EL (cell line): ENCODE measurements around the gene ZMIZ1.

Experiments
- DNase-seq: peaks from one replicate; pipeline ENCODE4 v3.0.0-alpha.2; 2016

ZMIZ1 gene

GRCh38 chr10:79314761-79315601, 246.2 kb downstream of the ZMIZ1 start:
- DNase-seq, result no peak

- no peak for DNase-seq
Observed at GRCh38 chr10:79315602-79315920, 246.8 kb downstream of the ZMIZ1 start.

- DNase-seq, result peak; percentile 30
Observed at GRCh38 chr10:79316671-79317431, 248.1 kb downstream of the ZMIZ1 start.

DNA sequence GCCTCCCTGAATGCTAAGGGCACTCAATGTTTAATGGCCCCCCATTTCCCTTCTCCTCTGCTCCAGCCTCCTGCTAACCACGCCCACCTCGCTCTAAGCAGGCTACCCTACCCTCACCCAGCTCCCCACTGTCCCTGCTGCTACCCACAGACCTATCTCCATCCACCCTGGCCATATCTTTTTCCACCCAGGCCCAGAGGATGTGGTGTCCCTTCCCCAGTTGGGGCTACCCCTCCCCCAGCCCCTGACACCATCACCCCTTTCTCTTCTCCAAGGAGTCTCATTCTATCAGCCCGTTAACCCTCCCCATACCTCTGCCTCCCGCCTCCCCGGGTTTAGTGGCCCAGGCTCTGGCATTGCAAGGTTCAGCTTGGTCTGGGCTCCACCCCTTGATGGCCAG, 249.6 kb downstream of the ZMIZ1 start:
- no peak for DNase-seq

DNA sequence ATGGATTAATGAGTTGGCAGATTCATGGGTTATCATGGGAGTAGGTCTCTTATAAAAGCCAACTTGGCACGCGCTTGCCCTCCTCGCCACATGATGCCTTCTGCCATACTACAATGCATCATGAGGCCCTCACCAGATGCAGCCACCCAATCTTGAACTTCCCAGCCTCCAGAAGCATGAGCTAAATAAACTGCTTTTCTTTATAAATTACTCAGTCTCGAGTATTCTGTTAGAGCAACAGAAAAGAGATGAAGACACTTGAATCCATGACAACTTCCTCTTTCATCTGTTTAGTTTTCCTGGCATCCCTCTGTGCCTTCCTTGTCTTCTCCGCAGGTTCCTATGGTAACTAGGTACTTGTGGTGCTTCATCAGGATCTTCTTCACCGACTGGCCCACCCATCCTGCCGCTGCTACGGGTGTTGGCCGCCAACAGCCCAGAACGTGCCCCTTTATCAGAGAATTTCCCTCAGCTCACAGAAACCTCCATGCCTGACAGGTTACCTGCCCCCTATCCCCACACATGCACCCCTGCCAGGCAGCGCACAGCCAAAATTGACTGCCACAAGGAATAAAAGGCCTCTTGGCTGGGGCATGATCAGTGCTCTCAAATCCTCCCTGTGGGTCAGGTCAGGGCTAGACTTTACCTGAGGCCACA, 250.5 kb downstream of the ZMIZ1 start:
- no peak for DNase-seq

- no peak for DNase-seq
Observed at GRCh38 chr10:79320316-79320715, 251.6 kb downstream of the ZMIZ1 start.

DNA sequence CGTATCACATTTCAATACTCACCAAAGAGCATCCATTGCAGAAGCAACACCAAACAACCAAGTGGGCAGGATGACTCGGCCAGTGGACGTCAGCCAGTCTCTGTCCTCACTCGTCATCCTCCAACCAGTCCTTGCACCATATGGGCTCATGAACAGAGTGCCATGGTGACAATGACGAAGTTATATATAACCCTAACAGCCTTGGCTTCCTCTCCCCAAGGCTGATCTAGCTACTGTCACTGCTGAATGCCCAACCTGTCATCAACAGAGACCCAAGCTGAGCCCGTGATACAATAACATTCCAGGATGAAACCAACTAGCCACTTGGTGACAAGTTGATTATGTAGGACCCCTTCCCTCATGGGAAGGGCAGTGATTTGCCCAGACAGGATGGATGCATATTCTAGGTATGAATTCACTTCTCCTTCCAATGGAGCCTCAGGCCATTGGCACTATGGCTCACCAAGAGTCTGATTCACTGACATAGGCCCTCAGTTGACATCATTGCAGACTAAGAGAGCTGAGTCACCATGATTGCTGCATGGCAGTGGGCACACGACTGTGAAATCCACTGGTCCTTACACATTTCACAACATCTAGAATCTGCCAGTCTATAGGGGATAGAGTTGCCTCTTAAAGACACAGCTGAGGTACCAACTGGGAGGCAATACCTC, 252.2 kb downstream of the ZMIZ1 start:
- DNase-seq, result peak; percentile 98

DNA sequence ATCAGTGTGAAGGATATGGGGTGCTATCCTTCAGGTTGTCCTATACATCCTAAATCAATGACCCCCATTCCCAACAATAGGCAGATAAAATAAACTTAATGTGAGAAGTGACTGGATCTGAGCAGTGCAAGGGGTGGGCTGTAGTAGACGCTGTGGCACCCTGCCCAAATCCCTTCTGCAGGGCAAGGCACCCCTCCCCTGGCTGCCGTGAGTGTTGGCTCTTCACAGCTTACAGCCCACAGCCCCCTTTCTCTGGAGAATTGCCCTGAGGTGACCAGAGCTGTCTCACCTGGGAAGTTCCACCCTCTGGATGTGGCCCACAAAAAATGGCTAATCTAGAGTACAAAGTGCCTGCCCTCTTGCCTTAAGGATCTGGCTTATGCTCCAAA, 252.7 kb downstream of the ZMIZ1 start:
- no peak for DNase-seq

- no peak for DNase-seq
Observed at GRCh38 chr10:79321951-79322350, 253.2 kb downstream of the ZMIZ1 start.

DNA sequence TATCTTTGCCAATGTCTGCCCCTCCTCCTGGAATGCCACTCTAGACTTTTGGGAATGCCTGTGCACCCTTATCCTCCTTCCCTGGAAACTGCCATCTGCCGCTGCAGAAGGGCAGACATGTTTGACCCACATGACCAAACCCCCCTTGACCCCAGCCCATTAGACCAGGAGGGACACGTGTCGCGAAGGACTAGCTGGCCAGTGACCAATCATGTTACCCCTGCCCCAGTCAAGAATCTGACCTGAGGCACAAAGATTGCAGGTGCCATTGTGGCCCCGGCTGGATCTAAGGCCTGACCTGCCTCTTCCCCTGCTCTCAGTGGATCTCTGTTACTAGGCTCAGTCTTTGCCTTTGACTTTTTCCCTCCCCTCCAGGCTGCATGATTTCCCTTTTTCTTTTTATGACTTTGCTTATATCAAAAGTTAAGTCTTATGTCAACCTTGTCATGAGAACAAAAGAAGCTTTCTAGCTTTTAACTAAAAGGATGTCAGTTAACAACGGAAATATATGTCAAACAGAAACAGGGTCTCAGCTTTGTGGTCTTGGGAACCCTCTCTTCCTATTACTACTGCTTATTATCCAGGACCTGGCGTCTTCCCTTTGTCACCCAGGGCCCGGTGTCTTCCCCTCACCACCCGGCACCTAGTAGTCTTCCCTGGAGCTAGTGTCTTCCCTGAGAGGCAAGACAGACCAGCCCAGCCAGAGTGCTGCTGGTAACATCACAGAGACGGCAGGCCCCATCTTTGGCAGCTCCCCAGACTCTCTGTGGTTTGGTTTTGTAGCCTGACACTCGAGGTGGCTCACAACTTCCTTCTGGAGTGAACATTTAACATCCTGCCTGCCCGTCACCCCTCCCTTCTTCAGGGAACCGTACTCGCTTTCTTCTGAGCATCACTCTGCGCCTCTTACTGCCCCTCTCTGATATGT, 254.1 kb downstream of the ZMIZ1 start:
- DNase-seq, result peak; percentile 86

GRCh38 chr10:79323602-79324001, 254.8 kb downstream of the ZMIZ1 start:
- no peak for DNase-seq

DNA sequence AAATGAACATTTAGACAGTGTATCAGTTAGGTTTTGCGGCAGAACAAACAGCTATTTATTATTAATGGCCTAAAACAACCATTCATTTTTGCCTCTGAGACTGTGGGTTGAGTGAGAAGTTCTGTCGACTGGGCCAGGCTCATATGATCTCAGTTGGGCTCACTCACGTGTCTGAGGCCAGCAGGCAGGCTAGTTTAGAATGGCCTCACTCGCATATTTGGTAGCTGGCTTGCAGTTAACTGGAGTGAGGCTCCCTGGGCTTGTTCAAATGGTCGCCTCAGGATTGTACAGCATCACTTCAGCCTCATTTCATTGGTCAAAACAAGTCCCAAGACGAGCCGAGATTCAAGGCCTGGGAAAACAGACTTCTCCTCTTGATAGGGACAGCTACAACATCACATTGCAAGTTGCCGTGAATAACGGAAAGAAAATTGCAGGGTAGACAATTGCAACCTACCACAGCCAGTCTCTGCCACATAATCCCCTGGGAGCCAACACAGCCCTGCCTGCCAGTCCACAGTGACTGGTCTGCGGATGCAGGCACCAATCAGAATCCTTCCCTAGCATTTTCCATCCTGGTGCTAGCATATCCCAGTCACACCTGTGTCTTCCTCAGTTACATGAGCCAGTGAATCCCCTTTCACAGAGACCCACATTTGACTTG, 255.4 kb downstream of the ZMIZ1 start:
- no peak for DNase-seq

DNA sequence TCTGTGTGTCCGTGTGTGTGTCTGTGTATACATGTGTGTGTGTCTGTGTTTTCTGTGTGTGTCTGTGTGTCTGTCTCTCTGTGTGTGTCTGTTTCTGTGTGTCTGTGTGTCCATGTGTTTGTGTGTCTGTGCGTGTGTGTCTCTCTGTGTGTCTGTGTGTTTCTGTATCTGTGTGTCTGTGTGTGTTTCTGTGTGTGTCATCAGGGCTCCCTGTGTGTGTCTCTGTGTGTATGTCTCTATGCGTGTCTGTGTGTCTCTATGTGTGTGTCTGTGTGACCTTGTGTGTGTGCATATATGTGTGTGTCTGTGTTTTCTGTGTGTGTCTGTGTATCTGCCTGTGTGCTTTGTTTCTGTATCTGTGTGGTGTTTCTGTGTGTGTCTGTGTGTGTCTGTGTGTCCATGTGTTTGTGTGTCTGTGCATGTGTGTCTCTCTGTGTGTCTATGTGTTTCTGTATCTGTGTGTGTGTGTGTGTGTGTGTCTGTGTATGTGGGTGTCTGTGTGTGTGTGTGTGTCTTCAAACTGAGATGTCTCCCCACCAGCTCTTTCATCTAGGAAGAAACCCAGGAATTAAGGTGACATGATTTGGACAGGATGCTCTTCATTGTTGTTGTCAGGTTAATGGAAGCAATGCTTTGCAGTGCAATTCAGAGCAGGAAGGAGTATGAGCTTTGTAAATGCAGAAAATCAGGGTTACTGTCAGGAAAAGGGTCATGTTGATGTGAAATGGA, 257.8 kb downstream of the ZMIZ1 start:
- no peak for DNase-seq

DNA sequence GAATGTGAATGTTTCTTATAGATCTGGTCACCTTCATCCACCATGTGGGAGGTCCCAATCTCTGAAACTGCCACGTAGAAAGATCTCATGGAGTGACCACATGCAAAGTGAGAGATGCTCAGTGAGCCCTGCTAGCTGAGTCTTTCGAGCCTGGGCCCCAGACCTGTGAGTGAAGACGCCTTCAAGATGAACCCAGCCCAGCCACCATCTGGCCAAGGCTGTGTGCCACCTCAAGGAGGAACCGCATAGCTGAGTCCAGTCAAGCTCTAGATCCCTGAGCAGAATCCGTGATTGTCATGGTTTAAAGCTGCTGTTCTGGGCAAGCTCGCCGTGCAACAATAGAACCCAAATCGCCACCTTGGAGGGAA, 258.3 kb downstream of the ZMIZ1 start:
- DNase-seq, result no peak

DNA sequence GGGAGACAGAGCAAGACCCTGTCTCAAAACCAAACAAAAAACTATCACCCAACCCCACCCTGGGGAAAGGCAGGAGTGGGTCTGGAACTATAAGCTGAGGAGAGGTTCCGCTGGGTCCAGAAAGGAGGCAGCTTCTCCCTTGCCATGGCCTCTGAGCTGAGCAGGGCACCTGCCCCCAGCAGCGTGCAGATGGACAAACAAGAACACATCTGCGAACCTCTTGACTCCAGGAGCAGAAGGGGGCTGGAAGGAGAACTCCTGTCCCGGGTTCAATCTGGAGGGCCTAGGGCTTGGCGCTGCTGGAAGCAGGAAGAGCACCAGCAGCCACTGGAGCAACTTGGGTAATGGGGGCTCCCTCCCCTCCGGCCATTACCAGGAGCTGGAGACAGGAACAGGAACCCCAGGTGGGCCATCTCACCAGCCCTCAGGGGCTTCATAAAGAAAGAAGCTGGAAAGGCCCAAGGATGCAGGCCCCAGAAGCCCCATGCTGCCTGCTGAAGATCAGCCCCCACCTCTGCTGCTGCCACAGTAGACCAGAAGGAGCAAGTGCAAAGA, 259.5 kb downstream of the ZMIZ1 start:
- no peak for DNase-seq

- DNase-seq, result peak; percentile 62
Observed at GRCh38 chr10:79328737-79329504, 260.2 kb downstream of the ZMIZ1 start.

DNA sequence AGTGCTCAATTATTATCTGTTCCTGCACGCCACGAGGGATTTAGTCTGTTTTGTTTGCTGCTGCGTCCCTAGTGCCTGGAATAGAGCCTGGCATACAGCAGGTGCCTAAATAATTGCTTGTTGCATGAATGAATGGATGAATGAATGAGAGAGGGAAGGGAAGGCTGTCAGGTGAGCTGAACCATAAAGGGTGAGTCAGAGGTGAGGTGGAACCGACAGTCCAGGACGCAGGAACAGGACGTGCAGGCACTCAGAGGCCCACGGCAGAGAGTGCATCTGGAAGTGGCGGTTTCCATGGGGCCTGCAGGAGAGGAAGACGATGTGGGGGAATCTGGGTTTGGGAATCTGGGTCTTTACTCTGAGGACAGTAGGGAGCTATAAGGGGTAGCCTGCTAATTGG, 260.8 kb downstream of the ZMIZ1 start:
- no peak for DNase-seq

GRCh38 chr10:79331226-79331625, 262.5 kb downstream of the ZMIZ1 start:
- no peak for DNase-seq

DNA sequence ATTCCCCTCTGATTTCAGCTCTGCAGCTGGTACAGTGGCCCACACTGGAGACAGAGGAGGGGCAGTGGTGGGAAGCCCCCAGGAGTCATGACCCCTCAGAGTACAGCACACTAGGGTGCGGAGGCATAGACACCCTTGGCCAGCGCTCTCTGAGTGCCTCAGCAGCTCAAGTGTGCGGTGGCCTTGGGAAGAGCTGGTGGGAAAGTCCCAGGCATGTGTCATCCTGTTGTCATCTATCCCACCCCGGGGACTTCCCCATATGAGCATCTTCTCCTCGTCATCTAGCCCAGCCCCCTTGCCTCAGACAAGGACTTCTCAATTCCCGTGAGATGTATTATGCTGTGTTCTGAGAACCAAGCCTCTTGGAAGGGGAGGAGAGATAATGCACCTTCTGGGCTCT, 262.9 kb downstream of the ZMIZ1 start:
- peak; percentile 98 for DNase-seq
